ENCODE data around the gene UBE2R2. TPM values are rescaled to one million over a fixed set of nuclear protein-coding genes. Genes with fewer than 3 reads are reported as not detected.
"Not testable (repeated sequence)": the region's sequence is repeated elsewhere in the genome, so short reads cannot be mapped to it uniquely, and the experiment has no call there.

The UBE2R2 gene
- polyA plus RNA-seq, 3 donors: 60.6 to 66.6 (median 60.6) TPM

- no peak for DNase-seq
Measured at GRCh38 chr9:33923998-33924701, 107.2 kb downstream of the UBE2R2 start.

- peak; percentile 48 for DNase-seq
Measured at GRCh38 chr9:33924978-33925797, 108.2 kb downstream of the UBE2R2 start.

- DNase-seq: no peak
Measured at GRCh38 chr9:33926746-33927485, 110.0 kb downstream of the UBE2R2 start.

- no peak for DNase-seq
Measured at GRCh38 chr9:33927694-33928093, 110.7 kb downstream of the UBE2R2 start.

GRCh38 chr9:33931326-33931725 lies 114.4 kb downstream of the UBE2R2 start:
- DNase-seq: no peak

- DNase-seq: no peak
Measured at GRCh38 chr9:33932078-33932807, 115.3 kb downstream of the UBE2R2 start.

- no peak for DNase-seq
Measured at GRCh38 chr9:33934188-33934878, 117.4 kb downstream of the UBE2R2 start.

DNA sequence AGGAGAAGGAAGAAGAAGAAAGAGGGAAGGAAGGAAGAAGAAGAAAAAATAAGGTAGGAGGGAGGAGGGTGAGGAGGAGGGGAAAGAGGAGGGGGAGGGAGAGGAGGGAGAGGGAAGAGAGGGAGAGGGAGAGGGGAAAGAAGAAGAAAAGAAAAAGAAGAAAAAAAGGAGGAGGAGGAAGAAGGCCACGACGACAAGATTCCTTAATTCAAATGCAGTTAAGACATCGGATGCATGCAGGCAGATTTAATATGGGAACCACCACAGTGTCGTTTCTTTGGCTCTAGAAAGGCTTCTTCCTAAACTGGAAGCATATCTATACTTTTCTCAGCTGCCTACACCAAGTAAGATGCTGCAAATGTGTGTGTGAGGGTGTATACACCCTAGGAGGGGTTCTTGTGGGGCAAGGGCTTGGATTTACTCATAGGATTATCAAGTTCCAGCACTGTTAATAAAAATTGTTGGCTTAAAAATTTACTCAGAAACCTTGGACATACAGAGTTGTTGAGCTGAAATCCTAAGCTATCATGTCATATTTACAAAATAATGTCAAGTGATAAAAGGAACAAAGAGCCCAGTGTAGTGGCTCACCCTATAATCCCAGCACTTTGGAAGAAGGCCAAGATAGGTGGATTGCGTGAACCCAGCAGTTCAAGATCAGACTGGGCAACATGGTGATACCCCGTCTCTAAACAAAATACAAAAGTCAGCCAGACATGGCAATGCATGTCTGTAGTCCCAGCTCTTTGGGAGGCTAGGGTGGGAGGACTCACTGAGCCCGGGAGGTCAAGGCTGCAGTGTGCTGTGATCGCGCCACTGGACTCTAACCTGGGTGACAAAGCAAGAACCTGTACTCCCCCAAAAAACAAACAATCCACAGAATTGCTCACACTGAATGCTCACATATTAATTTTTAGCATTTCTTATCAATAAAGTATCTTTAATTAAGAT lies 123.2 kb downstream of the UBE2R2 start:
- no peak for DNase-seq

DNA sequence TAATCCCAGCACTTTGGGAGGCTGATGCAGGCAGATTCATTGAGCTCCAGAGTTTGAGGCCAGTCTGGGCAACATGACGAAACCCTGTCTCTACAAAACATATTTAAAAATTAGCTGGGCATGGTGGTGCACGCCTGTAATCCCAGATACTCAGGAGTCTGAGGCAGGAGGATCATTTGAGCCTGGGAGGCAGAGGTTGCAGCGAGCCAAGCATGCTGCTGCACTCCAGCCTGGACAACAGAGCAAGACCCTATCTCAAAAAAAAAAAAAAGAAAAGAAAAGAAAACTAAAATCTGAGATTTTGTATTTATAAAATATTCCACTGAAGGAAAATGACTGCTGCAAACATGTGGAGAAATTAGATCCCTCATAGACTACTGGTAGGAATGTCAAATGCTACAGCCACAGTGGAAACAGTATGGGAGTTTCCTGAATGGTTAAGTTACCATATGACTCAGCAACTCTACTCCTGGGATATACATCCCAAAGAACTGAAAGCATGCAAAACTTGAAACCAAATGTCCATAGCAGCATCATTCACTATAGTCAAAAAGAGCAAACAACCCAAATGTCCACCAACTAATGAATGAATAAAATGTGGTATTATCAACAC lies 125.6 kb downstream of the UBE2R2 start:
- no peak for DNase-seq

GRCh38 chr9:33943389-33943788 lies 126.4 kb downstream of the UBE2R2 start:
- DNase-seq: no peak

GRCh38 chr9:33946779-33947535 lies 130.0 kb downstream of the UBE2R2 start:
- DNase-seq: no peak

DNA sequence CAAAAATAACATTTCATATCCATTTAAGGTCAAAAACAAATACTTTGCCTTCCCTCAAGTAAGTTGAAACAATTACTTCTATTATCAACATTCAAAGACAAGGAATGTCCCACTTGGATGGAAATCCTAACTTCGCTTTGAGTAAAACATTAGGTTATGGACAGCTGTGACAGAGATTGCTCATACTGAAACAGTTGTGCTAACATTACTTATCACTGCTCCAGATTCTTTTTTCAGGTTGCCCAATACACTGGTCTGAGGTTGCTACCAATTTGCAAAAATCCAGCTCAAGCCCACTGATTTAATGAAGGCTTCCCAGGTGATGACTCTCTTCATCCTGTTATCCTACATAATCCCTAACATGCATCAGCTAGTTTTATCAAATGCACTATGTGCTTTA lies 133.4 kb downstream of the UBE2R2 start:
- DNase-seq: no peak

GRCh38 chr9:33952066-33952465 lies 135.1 kb downstream of the UBE2R2 start:
- no peak for DNase-seq

DNA sequence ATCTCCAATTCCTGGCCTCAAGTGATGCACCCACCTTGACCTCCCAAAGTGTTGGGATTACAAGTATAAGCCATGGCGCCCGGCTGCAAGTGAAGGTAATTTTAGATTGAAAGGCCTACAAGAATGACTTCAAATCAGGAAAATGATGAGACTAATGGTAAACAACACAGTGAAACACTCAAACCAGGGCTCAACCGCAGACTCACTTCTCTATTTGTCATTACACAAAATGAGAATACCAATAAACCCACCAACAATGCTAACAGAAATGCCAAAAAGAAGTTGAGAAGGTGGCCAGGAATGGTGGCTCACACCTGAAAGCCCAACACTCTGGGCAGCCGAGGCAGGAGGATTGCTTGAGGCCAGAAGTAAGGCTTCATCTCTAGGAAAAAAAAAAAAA lies 139.6 kb downstream of the UBE2R2 start:
- DNase-seq: no peak

- no peak for DNase-seq
Measured at GRCh38 chr9:33959725-33960124, 142.8 kb downstream of the UBE2R2 start.

DNA sequence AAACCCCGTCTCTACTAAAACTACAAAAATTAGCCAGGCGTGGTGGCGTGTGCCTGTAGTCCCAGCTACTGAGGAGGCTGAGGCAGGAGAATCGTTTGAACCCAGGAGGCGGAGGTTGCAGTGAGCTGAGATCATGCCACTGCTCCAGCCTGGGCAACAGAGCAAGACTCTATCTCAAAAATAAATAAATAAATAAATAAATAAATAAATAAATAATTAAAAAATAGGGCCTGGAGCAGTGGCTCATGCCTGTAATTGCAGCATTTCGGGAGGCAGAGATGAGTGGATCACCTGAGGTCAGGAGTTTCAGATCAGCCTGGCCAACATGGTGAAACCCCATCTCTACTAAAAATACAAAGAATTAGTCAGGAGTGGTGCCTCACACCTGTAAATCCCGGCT lies 145.5 kb downstream of the UBE2R2 start:
- not testable (repeated sequence) for DNase-seq

DNA sequence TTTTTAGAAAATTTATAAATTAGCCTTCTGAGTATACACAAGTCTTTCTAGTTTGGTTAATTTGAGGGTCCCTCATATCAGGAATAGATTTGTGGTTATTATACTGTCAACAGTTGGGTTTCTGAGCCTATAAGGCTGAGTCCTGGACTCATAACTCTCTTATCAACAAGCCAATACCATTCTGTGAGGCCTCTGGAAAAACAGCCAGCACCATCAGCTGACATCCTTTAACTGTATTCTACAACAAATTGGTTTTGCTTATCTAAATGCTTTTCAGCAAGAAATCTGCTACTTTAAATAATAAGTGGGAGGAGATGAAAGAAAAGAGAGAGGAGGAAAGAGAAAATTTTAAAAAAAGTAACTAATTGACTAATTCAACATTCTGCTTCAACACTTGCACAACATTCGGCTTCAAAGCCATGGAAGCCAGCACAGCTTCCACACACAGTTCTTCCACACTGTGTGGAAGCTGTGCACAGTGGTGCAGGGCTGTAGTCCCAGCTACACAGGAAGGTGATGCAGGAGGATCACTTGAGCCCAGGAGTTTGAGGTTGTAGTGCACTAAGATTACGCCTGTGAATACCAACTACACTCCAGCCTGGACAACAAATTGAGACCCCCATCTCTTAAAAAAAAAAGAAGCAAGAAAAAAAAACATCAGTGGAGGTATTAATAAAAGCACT lies 147.3 kb downstream of the UBE2R2 start:
- DNase-seq: no peak
